Measurements from ENCODE around the gene MRPL3.

GRCh38 chr3:131530388-131530787 lies 27.6 kb upstream of the MRPL3 start:
- TF ChIP-seq GATA2 (IDR thresholded peaks at IDR 0.05; ENCODE audit: insufficient read depth, insufficient read length, low read depth, low read length) (no peak), CTCF (IDR thresholded peaks at IDR 0.05; ENCODE audit: extremely low read depth in 1 of 2, insufficient read depth in 1 of 2, low read depth in 1 of 2, low read length in 2 of 2) (no peak), EZH2 (IDR thresholded peaks at IDR 0.05; ENCODE audit: borderline replicate concordance, low read depth, low read length, severe bottlenecking) (no peak), POLR2A (IDR thresholded peaks at IDR 0.05; ENCODE audit: low read depth, low read length) (no peak), FOS (IDR thresholded peaks at IDR 0.05; ENCODE audit: borderline replicate concordance, insufficient read depth, low read length) (no peak), POLR2AphosphoS5 (IDR thresholded peaks at IDR 0.05; ENCODE audit: insufficient read depth, low read depth, low read length) (no peak), MYC (IDR thresholded peaks at IDR 0.05; ENCODE audit: low read depth, low read length) (no peak), MAX (IDR thresholded peaks at IDR 0.05; ENCODE audit: insufficient read depth, insufficient read length) (no peak)
